Stimulated activated CD8-positive, alpha-beta memory T cell treated with anti-CD3 and anti-CD28 coated beads, Interleukin-15, amount 100 ng/mL, for 24 hours (primary cell): ENCODE data around the gene PPL.
"Not testable (repeated sequence)": the region's sequence is repeated elsewhere in the genome, so short reads cannot be mapped to it uniquely, and the experiment has no call there.

ENCODE experiments used
- DNase-seq: peaks from one replicate; pipeline ENCODE4 v3.0.0-alpha.2; 2020; ENCODE audit warnings: low read depth

The PPL gene

DNA sequence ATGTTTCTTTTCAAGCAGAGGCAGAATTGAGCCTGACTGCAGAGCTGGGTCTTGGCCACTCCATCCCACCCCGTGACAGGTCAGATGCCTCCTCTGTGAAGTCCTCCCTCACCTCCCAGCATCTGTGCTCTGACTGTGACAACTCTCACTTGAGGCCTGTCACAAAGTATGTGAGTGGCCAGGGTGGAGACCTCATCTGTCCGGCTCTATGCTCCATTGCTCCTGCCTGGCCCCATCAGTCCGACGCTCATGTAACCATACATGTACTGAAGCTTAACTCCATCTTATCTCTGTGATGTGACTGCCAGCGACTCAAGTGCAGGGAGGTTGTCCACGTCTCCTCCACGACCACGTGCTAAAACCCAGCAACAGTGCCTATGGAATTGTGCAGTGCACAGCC is 3.5 kb downstream of the PPL start:
- no peak for DNase-seq

- DNase-seq = no peak
Measured at GRCh38 chr16:4931381-4931780, 5.6 kb downstream of the PPL start.

DNA sequence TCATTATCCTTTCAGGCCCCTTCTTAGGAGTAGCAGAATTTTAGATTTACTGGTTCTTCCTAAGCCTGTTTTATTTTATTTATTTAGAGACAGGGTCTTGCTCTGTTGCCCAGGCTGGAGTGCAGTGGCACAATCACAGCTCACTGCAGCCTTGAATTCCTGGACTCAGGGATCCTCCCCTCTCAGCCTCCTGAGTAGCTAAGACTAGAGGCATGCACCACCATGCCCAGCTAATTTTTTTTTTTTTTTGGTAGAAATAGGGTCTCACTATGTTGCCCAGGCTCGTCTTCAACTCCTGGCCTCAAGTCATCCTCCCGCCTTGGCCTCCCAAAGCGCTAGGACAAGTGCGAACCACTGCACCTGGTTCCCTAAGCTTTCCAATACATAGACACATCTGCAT is 7.3 kb downstream of the PPL start:
- not testable (repeated sequence) for DNase-seq

DNA sequence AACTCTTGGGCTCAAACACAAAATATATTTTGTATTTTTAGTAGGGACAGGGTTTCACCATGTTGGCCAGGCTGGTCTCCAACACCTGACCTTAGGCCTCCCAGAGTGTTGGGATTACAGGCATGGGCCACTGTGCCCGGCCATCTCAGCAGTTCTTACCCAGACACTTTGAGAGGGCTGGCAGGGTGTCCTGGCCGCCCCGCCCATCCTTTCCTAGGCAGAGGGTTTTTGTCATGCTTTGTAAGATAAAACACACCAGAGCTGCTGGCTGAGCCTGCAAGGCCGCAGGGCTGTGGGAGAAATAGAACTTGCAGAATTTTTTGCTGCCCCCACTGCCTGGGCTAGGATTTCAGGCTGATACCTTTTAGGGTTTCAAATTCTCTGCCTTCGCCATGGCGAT is 8.7 kb downstream of the PPL start:
- no peak for DNase-seq

DNA sequence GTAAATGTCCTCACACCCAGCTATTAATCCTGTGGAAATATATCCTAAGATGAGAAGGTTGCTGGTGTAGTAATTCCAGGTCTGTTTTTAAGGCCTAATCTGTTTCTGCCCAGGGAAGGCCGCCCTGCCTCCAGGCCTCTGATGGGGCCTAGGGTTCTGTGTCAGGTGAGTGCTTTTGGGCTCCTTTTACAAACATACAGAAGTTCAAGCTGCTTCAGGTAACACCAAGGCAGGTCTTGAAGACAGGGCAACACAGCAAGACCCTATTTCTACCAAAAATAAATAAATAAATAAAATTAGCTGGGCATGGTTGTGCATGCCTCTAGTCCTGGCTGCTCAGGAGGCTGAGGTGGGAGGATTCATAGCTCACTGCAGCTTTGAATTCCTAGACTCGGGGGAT is 9.3 kb downstream of the PPL start:
- DNase-seq = no peak

GRCh38 chr16:4926928-4927327 is 10.0 kb downstream of the PPL start:
- DNase-seq = no peak

DNA sequence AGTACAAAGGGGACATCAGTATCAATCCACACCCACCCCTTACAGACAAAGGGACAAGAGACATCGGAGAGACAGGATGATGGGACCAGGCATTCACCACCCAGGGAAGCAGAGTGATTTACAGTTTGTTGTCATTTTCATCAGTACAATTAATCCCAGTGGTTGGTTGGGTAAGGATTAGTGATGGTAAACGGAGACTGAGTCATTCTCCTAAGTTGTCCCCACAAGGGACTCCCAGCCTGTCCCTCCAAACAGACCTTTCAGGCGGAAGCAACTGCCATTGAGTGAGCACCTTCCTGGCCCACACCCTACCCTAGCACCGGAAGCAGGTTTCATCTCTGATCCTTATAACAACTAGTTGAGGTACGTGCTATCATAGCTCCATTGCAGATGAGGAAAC is 11.2 kb downstream of the PPL start:
- DNase-seq = no peak

DNA sequence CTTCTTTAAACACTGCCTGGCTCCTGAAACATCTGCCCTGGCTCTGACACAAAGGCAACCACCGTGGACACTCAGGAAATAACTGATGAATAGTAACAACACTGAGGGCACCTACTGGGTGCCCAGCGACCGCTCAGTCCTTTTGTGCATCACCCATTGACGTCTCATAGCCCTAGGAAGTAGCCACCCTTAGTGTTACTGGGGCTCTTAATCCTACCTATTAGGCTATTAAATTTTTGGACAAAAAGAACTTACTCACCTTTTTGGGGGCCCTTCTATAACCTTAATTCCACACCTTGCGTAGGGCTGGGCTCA is 11.7 kb downstream of the PPL start:
- no peak for DNase-seq

GRCh38 chr16:4924593-4925292 is 12.2 kb downstream of the PPL start:
- no peak for DNase-seq

DNA sequence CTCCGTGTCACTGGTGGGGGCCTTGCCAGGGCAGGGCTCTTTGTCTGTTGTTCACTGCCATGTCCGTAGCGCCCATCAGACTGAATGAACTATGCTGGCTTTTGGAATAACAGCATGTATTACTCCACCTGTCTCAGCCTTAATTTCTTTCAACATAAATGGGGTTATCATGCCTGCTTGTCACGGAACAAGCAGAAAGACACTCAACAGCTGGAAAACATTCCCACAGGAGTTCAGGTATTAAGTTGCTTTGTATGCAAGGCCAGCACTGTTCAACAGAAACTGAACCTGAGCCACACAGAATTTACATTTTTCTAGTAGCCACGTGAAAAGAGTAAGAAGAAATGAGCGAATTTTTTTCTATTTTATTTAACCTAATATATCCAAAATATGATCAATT is 13.1 kb downstream of the PPL start:
- no peak for DNase-seq

DNA sequence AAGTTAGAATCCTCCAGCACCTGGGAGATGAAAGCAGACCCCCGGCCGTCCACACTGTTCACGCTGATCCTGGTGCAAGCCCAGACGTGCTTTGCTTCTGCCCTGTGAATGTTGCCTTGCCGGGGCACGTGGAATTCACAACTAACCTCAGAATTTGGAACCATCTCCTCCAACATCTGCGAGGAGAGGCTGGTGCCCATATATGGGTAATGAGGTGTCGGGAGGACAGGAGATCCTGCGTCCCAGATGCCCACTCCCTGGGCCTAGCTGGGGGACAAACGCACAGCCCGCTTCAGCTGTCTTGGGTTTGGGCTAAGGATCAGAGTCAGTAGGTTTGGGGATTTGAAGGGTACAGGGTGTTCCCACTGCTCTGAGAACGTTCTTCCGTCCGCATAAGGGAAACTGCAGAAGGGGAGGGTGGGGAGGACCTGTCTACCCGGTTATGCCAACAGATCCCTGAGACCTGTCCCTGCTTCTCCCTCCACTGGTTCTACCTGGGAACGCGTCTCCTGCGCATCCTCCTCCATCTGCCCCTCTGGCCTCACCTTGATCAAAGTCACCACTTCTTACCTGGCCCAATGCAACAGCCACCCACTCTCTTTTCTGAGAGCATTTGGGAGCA is 14.1 kb downstream of the PPL start:
- DNase-seq = no peak

DNA sequence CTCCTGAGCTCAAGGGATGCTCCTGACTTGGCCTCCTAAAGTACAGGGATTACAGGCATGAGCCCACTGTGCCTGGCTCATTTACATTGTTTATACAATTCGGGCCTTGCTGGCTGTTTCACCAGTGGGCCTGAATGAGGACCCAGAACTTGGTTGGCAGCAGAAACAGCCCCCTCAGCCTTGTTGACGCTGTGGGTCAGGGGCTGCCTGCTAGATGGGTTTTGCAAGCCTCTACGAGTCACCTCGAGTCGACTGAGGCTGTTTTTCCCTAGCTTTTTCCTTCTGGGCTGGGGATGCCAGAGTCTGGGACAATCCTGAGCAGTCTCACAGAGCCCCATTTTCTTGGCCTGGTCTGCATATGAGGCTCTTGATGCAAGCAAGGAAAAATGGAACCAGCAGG is 16.1 kb downstream of the PPL start:
- no peak for DNase-seq

- no peak for DNase-seq
Measured at GRCh38 chr16:4918781-4919251, 18.1 kb downstream of the PPL start.

- no peak for DNase-seq
Measured at GRCh38 chr16:4917117-4917516, 19.8 kb downstream of the PPL start.

DNA sequence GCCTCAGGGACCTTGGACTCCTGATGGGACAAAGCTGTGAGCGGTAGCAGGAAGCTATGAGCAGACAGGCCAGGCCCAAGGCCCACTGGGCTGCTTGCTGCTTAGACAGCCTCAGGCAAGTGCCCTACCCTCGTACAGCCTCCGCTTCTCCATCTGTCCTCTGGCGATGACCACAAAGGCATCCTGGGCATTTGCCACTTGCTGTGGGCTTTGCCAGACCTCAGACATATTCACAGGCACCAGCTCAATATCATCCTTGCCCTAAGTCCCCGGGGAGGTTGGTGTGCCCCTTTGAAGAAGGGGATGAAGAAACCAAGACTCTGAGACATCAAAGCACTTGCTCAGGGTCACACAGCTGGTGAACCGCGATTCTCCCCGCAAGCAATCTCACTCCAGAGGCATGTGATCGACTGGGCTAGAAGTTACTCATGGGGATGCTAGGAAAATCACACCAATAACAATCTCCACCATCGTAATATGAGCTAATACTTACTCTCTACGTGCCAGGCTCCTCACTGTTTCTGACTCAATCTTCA is 21.7 kb downstream of the PPL start:
- no peak for DNase-seq

DNA sequence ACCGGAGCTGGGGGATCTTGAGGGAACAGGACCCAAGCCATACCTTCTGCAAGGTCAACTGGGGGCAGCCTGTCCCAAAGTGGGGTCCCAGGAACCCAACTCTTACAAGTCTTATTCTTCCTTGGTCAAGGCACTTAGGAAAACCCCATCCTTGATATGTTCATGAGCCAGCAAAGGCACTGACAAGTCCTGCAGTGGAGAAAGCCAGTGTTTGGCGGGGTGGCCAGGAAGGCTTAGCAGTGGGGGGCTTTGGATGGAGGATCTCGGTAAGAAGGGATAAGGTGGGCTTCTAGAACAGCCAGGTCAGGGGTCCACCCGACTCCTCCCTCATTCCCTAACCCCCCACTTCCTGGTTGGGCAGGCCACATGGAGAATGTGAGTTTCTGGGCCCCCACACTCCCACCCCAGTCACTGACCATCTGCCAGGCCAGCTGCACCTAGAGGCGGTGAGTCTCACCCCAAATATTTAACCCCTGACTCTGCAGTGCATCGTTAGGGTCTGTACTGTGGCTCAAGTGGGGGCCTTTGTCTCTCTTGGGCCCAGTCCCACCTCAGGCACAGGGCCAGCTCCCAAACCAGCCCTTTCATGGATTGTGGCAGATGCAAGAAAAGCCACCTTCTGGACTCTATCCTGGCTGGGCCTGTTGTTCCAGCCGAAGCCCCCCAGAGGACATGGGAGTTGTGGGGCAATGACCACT is 22.3 kb downstream of the PPL start:
- no peak for DNase-seq

GRCh38 chr16:4913774-4914525 is 23.0 kb downstream of the PPL start:
- no peak for DNase-seq

DNA sequence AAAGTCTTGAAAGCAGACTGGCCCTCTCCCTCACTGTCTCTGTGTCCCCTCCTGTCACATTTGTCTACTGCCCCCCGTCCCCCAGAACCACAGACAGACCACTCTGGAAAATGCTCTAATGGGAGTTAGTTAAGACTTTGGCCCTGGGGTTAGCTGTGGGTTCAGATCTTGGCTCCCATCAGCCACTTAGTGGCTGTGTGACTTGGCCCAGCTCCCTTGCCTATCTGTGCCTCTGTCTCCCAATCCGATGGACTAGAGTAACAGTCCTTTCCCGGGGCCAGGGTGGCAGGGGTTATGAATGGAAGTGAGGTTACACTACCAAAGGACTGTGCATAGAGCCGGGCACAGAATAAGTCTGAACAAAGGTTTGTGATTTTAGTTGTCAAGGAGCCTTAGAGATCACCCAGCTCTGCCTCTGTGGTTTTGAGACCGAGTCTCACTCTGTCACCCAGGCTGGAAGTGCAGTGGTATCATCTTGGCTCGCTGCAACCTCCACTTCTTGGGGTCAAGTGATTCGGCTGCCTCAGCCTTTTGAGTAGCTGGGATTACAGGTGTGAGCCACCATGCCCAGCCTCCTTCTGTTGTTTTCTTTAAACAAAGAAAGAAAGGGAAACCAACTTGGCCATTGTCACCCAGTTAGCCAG is 23.7 kb downstream of the PPL start:
- no peak for DNase-seq

- DNase-seq = no peak
Measured at GRCh38 chr16:4911970-4912386, 25.0 kb downstream of the PPL start.

- no peak for DNase-seq
Measured at GRCh38 chr16:4910828-4911227, 26.1 kb downstream of the PPL start.

- DNase-seq = no peak
Measured at GRCh38 chr16:4909825-4910224, 27.1 kb downstream of the PPL start.

GRCh38 chr16:4908854-4909401 is 28.0 kb downstream of the PPL start:
- DNase-seq = no peak
